ENCODE measurements around the gene SARNP.

DNA sequence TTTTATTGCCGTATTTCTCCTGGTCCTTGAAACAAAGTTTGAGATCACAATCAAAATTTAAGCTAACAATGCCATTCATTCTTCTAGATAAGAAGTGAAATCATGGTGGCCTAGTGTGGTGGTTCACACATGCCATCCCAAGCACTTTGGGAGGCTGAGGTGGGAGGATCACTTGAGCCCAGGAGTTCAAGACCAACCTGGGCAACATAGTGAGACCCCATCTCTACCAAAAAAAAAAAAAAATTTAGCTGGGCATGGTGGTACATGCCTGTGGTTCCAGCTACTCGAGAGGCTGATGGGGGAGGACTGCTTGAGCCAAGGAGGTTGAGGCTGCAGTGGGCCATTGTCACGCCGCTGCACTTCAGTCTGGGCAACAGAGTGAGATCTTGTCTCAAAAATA, 50.4 kb downstream of the SARNP start:
- TF ChIP-seq, protein P1, sequence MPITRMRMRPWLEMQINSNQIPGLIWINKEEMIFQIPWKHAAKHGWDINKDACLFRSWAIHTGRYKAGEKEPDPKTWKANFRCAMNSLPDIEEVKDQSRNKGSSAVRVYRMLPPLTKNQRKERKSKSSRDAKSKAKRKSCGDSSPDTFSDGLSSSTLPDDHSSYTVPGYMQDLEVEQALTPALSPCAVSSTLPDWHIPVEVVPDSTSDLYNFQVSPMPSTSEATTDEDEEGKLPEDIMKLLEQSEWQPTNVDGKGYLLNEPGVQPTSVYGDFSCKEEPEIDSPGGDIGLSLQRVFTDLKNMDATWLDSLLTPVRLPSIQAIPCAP (CRISPR knock-in tag; IDR thresholded peaks at IDR 0.05): no peak
- TF ChIP-seq, protein P2, sequence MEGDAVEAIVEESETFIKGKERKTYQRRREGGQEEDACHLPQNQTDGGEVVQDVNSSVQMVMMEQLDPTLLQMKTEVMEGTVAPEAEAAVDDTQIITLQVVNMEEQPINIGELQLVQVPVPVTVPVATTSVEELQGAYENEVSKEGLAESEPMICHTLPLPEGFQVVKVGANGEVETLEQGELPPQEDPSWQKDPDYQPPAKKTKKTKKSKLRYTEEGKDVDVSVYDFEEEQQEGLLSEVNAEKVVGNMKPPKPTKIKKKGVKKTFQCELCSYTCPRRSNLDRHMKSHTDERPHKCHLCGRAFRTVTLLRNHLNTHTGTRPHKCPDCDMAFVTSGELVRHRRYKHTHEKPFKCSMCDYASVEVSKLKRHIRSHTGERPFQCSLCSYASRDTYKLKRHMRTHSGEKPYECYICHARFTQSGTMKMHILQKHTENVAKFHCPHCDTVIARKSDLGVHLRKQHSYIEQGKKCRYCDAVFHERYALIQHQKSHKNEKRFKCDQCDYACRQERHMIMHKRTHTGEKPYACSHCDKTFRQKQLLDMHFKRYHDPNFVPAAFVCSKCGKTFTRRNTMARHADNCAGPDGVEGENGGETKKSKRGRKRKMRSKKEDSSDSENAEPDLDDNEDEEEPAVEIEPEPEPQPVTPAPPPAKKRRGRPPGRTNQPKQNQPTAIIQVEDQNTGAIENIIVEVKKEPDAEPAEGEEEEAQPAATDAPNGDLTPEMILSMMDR (IDR thresholded peaks at IDR 0.05): no peak
- no peak for TF ChIP-seq TEAD4 (CRISPR knock-in tag; IDR thresholded peaks at IDR 0.05)
- TF ChIP-seq TP53 (CRISPR knock-in tag; IDR thresholded peaks at IDR 0.05): no peak
- no peak for TF ChIP-seq NR1H2 (CRISPR knock-in tag; IDR thresholded peaks at IDR 0.05)
- TF ChIP-seq, protein P3, sequence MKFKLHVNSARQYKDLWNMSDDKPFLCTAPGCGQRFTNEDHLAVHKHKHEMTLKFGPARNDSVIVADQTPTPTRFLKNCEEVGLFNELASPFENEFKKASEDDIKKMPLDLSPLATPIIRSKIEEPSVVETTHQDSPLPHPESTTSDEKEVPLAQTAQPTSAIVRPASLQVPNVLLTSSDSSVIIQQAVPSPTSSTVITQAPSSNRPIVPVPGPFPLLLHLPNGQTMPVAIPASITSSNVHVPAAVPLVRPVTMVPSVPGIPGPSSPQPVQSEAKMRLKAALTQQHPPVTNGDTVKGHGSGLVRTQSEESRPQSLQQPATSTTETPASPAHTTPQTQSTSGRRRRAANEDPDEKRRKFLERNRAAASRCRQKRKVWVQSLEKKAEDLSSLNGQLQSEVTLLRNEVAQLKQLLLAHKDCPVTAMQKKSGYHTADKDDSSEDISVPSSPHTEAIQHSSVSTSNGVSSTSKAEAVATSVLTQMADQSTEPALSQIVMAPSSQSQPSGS (CRISPR knock-in tag; IDR thresholded peaks at IDR 0.05; ENCODE audit: borderline replicate concordance, low read depth): no peak
- TF ChIP-seq, protein P4, sequence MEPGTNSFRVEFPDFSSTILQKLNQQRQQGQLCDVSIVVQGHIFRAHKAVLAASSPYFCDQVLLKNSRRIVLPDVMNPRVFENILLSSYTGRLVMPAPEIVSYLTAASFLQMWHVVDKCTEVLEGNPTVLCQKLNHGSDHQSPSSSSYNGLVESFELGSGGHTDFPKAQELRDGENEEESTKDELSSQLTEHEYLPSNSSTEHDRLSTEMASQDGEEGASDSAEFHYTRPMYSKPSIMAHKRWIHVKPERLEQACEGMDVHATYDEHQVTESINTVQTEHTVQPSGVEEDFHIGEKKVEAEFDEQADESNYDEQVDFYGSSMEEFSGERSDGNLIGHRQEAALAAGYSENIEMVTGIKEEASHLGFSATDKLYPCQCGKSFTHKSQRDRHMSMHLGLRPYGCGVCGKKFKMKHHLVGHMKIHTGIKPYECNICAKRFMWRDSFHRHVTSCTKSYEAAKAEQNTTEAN (CRISPR knock-in tag; IDR thresholded peaks at IDR 0.05): no peak

Measured in WTC11 (cell line).